Liver (tissue), 4 donors: ENCODE data around the gene TAF9B. TPM values are rescaled to one million over a fixed set of nuclear protein-coding genes. Genes with fewer than 3 reads are reported as not detected.

ENCODE experiments used
- polyA plus RNA-seq, 2 donors: library from polyadenylated mRNA; stranded (reverse) in 1 of 2; unstranded in 1 of 2; fragments of 200-250 nt in 1 of 2; fragments of >200 nt in 1 of 2; fragmentation: Nextera tagmentation in 1 of 2; extraction: Ambion mirVana in 1 of 2; gene quantifications; one replicate each; pipeline versions ENCODE4 v1.2.1 to v1.2.3, GENCODE V29; 2013 to 2015
- total RNA-seq, 2 donors: library from RNA; depleted of rRNA; stranded (reverse); fragments of >200 nt; gene quantifications; one replicate each; pipeline ENCODE4 v1.2.3, GENCODE V29; 2014
- donor health status: healthy.
- donor health status: healthy.
- donor health status: healthy.

Gene TAF9B
- total and polyA plus RNA-seq, 4 donors: 4.9 to 9.0 (median 7.6) TPM

Other genes with a start within 250 kb of the TAF9B start
- gene MAGT1, start 244.2 kb downstream of the TAF9B start, total RNA-seq: 100 to 1,000 TPM in 1 of 2 donors, 10 to 100 TPM in 1; 68.6 to 121 TPM
- gene MAGT1, start 244.2 kb downstream of the TAF9B start, polyA plus RNA-seq: 10 to 100 TPM; 29.0 to 47.3 TPM
- gene COX7B, start 240.2 kb downstream of the TAF9B start, total RNA-seq: 100 to 1,000 TPM; 194 to 396 TPM
- 100 to 1,000 TPM; 563 to 576 TPM for gene COX7B, start 240.2 kb downstream of the TAF9B start, polyA plus RNA-seq
- 10 to 100 TPM in 1 of 2 donors, 1 to 10 TPM in 1; 4.9 to 15.3 TPM for gene ATP7A, start 229.0 kb downstream of the TAF9B start, total RNA-seq
- gene ATP7A, start 229.0 kb downstream of the TAF9B start, polyA plus RNA-seq: 1 to 10 TPM in 1 of 2 donors, under 1 TPM in 1; 0.75 to 1.2 TPM
- not detected for gene PGAM4, start 170.0 kb downstream of the TAF9B start, total RNA-seq
- gene PGAM4, start 170.0 kb downstream of the TAF9B start, polyA plus RNA-seq: not detected
- gene PGK1, start 35.4 kb downstream of the TAF9B start, total RNA-seq: 100 to 1,000 TPM in 1 of 2 donors, 10 to 100 TPM in 1; 70.3 to 157 TPM
- gene PGK1, start 35.4 kb downstream of the TAF9B start, polyA plus RNA-seq: 100 to 1,000 TPM; 132 to 172 TPM
- 1 to 10 TPM in 1 of 2 donors, under 1 TPM in 1; 0.50 to 3.2 TPM for gene CYSLTR1, start 188.0 kb upstream of the TAF9B start, total RNA-seq
- gene CYSLTR1, start 188.0 kb upstream of the TAF9B start, polyA plus RNA-seq: under 1 TPM; 0.36 to 0.54 TPM